8988T (cell line): ENCODE results near the gene SPHK2.
"Not testable (repeated sequence)": the region's sequence is repeated elsewhere in the genome, so short reads cannot be mapped to it uniquely, and the experiment has no call there.

Source experiments
- DNase-seq: peaks from one replicate; pipeline ENCODE4 v3.0.0; 2011

SPHK2 gene

GRCh38 chr19:48637449-48637947, 18.2 kb downstream of the SPHK2 start:
- peak; percentile 94 for DNase-seq

DNA sequence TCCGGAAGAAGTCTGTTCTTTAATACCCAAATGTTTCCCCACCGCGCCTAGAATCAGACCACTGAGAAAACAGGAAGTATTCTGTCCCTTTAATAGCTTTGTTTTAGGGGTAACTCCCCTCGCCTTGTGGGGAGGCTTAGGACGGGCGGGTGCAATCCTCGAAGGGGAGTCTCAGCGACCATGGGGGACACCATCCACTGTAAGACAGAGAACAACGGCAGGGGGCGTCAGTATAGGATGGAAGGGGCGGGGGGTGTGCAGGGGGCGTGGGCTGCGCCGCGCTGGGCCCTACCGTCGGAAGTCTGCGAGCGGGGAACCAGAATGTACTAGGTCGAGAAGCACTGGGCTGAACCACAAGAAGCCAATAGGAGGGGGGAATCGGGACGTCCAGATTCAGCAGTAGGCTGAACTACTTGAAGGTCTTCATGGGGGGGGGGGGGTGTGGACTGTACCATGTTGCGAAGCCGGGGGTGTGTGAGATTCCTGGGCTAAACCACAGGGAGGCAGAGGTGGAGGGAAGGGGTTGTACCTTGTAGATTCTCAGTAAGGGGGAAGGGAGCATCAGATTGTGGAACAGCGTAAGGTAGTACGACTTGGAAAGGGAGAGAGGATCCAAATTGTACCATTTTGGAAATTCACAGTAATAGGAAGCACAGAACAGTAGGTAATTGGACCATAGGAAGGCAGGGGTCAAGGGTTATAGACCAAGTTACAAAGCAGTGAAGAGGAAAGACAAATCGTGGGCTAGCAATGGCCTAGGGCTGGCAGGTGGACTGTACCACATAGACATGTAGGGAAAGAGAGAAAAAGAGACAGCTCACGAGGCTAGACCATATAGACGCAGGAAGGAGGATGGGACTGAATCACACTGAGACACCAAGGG, 18.9 kb downstream of the SPHK2 start:
- DNase-seq = peak; percentile 47

DNA sequence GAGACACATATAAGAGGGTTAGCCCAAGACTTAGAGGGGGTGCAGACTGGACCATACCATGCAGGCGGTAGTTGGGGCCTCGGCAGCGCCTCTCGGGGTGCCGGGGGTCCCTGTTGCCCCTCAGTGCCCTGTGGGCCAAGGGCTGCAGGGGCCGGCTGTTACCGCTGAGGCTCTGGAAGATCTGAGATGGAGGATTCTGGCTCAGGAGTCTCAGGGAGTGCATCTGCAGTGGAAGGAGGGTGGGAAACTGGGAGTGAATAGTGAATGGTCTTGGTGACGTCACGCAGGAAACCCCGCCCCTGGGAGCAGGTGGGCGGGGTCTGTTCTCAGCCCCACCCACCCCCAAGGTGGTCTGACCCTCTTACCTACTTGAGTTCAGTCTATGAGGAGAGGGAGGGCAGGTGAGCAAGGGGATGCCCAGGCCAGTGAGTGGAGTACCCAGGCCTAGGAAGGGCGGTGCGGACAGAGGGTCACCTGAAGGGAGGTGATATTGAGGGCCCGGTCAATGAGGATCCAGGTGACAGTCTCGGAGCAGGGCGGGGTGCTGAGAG, 19.6 kb downstream of the SPHK2 start:
- DNase-seq = peak; percentile 46

GRCh38 chr19:48639483-48640375, 20.4 kb downstream of the SPHK2 start:
- no peak for DNase-seq

GRCh38 chr19:48641850-48642249, 22.5 kb downstream of the SPHK2 start:
- DNase-seq = no peak

DNA sequence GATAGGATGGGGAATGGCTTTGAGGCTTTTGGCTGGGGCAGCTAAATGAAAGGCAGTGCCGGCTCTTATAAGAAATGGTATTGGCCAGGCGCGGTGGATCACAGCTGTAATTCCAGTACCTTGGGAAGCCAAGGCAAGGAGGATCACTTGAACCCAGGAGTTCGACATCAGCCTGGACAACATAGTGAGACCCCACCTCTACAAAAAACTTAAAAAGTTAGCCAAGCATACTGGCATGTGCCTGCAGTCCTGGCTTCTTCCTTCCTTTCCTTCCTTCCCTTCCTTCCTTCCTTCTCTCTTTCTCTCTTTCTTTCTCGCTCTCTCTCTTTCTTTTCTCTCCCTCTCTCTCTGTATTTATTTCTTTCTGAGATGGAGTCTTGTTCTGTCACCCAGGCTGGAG, 23.6 kb downstream of the SPHK2 start:
- DNase-seq = no peak

DNA sequence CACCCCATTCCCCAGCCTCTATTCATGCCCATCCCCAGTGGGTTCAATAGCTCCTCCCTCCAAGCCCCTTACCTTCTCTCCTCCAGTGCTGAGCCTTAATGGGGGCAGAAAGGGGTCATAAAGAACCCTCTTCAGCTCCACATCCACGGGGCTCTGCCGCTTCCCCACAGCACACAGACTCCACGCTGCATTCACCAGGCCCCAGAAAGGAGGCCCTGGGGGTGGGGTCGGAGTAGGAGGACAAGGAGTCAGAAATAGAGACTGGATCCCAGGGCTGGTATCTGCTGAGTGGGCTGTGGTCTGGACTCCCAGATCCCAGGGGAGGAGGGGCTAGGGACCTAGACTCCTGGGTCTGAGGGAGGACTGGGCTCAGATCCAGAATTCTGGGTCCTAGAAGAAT, 25.0 kb downstream of the SPHK2 start:
- no peak for DNase-seq

GRCh38 chr19:48644839-48645619, 25.7 kb downstream of the SPHK2 start:
- no peak for DNase-seq

- DNase-seq = no peak
Measured at GRCh38 chr19:48645620-48646000, 26.3 kb downstream of the SPHK2 start.

- peak; percentile 74 for DNase-seq
Measured at GRCh38 chr19:48646001-48646721, 26.9 kb downstream of the SPHK2 start, which contains the start of gene CA11. Gene CA11 (minus strand): TSS chr19:48646187. CDS start chr19:48645632, 555 bp downstream.

GRCh38 chr19:48646722-48647216, 27.5 kb downstream of the SPHK2 start:
- DNase-seq = no peak

DNA sequence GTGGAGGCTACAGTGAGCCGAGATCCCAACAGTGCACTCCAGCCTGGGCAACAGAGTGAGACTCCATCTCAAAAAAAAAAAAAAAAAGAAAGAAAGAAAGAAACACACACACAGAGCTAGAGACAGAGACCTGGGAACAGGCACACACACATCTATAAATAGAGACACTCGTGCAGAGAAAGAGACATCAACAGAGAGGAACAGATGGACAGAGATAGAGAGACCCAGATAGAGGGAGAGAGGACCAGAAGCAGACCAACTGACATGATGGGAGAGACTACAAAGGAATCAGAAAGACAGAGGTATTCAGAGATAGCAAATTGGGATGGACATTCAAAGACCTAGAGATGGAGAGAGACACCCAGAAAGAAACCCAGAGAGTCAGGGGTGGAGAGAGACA, 28.8 kb downstream of the SPHK2 start:
- no peak for DNase-seq

DNA sequence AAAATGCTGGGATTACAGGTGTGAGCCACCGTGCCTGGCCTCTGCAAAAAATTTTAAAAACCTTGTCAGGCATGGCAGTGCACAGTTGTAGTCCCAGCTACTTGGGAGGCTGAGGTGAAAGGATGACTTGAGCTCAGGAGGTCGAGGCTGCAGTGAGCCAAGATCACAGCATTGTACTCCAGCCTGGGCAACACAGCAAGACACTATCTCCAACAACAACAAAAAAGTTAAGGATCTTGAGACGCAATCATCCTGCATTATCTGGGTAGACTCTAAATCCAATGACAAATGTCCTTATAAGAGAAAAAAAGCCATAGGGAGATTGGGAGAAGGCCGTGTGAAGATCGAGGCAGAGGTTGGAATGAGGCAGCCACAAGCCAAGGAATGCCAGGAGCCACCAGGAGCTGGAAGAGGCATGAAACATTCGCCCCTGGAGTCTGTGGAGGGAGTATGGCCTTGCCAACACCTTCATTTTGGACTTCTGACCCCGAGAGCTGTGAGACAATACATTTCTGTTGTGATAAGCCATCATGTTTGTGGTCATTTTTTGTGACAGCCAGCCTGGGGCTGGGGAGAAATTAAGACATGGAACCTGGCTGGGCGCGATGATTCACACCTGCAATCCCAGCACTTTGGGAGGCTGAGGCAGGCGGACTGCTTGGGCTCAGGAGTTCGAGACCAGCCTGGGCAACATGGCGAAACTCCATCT, 31.8 kb downstream of the SPHK2 start:
- no peak for DNase-seq

- no peak for DNase-seq
Measured at GRCh38 chr19:48651683-48652048, 32.4 kb downstream of the SPHK2 start.

DNA sequence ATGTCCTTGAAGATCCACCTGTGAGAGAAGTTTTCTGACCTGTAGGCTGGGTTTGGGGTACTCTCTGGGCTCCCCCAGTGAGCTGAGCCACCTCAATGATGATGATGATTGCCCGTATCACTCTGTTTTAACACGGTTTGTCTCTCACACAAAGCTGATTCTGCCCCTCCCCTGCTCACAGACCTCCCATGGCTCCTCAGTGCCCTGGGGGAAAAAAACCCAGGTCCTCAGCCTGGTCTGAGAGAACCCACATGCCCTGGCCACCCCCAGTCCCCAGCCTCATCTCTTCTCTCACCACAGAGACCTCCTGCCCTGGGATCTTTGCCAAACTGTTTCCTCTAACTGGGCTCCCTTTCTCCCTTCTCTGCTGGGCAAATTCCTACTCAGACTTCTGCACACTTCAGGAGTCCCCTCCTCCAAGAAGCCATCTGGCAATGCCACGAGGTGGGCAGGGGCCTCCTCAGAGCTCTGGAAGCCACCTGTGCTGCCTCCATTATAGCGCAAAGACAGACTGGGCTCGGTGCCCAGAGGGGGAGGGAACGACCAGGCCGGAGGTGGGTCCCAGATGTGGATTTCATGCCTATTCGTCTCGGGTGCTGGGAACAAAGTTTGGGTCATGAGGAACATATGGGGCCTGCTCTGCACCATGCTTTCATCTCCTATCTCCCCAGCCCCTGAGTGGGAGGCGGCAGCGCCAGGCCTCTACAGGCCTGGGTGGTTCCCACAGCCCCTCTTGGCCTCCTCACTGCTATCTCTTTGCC, 35.2 kb downstream of the SPHK2 start:
- no peak for DNase-seq

DNA sequence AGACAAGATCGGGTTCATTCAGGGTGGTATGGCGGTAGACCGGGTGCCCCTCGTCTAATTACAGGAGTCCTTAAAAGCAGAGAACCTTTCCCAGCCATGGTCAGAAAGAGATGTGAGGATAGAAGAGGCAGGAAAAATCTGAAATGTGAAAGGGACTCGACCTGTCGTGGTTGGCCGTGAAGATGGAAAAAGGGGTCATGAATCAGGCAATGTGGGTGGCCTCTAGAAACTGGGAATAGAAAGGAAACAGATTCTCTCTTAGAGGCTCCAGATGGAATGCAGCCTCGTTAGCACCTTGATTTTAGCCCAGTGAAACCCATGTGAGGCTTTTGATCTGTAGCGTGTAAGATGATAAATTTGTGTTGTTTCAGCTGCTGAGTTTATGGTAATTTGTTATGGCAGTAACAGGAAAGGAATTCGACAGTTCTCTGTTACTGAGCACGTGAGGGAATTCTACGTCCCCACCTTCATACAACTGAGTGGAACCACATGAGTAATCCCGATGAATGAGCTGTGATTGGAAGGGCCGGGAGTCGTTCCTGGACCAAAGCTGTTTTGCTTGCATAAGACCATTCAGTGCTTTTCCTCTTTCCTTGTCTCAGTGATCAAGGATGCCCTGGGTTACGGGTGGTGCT, 37.7 kb downstream of the SPHK2 start:
- DNase-seq = no peak

GRCh38 chr19:48657828-48658227, 38.5 kb downstream of the SPHK2 start:
- not testable (repeated sequence) for DNase-seq

- no peak for DNase-seq
Measured at GRCh38 chr19:48658483-48658882, 39.2 kb downstream of the SPHK2 start.

DNA sequence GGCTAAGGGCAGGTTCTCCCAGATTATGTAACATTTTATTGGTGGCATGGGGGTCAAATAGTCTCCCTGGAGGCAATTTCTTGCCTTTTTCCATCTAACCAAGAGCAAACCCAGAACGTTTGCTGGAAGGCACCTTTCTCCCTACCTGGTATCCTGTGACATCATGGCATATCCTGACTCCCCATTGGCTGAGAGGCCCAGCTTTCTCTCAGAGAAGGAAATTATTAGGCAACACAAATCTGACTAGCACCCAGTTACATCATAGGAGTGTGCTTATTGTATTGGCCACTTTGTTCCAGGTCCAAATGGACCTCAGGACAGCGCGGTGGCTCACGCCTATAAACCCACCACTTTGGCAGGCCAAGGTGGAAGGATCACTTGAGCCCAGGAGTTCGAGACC, 40.5 kb downstream of the SPHK2 start:
- DNase-seq = no peak
